ENCODE results near the gene CLK4.

DNA sequence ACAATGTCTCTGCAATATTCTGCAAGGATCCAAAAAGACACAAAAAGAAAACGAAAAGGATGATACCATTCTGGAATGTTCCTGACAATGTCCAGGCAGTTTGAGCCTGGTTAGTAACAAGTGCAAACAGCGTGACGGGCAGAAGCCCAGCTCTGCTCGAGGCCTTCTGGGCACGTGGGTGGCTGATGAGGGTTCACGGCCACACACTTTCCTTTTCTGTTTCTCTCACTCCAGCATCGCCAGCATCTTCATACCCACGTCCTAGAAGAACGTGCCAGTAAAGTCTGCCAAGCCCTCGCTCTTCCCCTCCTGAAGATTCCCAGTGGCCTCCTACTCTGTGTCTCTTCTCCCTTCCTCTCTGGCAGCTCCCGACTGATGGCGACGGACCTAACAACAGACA is 73.3 kb downstream of the CLK4 start:
- TF ChIP-seq, protein P1, sequence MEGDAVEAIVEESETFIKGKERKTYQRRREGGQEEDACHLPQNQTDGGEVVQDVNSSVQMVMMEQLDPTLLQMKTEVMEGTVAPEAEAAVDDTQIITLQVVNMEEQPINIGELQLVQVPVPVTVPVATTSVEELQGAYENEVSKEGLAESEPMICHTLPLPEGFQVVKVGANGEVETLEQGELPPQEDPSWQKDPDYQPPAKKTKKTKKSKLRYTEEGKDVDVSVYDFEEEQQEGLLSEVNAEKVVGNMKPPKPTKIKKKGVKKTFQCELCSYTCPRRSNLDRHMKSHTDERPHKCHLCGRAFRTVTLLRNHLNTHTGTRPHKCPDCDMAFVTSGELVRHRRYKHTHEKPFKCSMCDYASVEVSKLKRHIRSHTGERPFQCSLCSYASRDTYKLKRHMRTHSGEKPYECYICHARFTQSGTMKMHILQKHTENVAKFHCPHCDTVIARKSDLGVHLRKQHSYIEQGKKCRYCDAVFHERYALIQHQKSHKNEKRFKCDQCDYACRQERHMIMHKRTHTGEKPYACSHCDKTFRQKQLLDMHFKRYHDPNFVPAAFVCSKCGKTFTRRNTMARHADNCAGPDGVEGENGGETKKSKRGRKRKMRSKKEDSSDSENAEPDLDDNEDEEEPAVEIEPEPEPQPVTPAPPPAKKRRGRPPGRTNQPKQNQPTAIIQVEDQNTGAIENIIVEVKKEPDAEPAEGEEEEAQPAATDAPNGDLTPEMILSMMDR (IDR thresholded peaks at IDR 0.05) = no peak
- TF ChIP-seq, protein P2, sequence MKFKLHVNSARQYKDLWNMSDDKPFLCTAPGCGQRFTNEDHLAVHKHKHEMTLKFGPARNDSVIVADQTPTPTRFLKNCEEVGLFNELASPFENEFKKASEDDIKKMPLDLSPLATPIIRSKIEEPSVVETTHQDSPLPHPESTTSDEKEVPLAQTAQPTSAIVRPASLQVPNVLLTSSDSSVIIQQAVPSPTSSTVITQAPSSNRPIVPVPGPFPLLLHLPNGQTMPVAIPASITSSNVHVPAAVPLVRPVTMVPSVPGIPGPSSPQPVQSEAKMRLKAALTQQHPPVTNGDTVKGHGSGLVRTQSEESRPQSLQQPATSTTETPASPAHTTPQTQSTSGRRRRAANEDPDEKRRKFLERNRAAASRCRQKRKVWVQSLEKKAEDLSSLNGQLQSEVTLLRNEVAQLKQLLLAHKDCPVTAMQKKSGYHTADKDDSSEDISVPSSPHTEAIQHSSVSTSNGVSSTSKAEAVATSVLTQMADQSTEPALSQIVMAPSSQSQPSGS (CRISPR knock-in tag; IDR thresholded peaks at IDR 0.05; ENCODE audit: borderline replicate concordance, low read depth) = no peak

All from WTC11 (cell line).